Frontal cortex (tissue), 1 donor: ENCODE data around the gene TM4SF18. TPM values are rescaled to one million over a fixed set of nuclear protein-coding genes. Genes with fewer than 3 reads are reported as not detected.

Experiments used
- total RNA-seq: library from RNA; depleted of rRNA; stranded (reverse); fragments of >200 nt; gene quantifications from one replicate; pipeline ENCODE4 v1.2.3, GENCODE V29; 2014

TM4SF18 gene
- total RNA-seq, 1 donor from 2014 or later = 3.7 TPM

Other genes starting within 250 kb of the TM4SF18 start
- 117 TPM for gene HLTF, start 247.1 kb downstream of the TM4SF18 start, total RNA-seq
- gene HPS3, start 204.0 kb downstream of the TM4SF18 start, total RNA-seq = 22.0 TPM
- not detected for gene CP, start 111.8 kb downstream of the TM4SF18 start, total RNA-seq
- gene TM4SF1, start 44.0 kb upstream of the TM4SF18 start, total RNA-seq = 15.1 TPM
- not detected for gene TM4SF4, start 141.1 kb upstream of the TM4SF18 start, total RNA-seq